ENCODE measurements around the gene CIAO3. TPM values are rescaled to one million over a fixed set of nuclear protein-coding genes. Genes with fewer than 3 reads are reported as not detected.
A peak's percentile ranks its signal among the peaks of the same experiment; 100 is the strongest.

The CIAO3 gene
- total and polyA plus RNA-seq, 10 of the 15 experiments (the other 5 are each of a cell fraction or from before 2014, with no cell fraction given) = 1.4 to 37.5 (median 30.8) TPM

DNA sequence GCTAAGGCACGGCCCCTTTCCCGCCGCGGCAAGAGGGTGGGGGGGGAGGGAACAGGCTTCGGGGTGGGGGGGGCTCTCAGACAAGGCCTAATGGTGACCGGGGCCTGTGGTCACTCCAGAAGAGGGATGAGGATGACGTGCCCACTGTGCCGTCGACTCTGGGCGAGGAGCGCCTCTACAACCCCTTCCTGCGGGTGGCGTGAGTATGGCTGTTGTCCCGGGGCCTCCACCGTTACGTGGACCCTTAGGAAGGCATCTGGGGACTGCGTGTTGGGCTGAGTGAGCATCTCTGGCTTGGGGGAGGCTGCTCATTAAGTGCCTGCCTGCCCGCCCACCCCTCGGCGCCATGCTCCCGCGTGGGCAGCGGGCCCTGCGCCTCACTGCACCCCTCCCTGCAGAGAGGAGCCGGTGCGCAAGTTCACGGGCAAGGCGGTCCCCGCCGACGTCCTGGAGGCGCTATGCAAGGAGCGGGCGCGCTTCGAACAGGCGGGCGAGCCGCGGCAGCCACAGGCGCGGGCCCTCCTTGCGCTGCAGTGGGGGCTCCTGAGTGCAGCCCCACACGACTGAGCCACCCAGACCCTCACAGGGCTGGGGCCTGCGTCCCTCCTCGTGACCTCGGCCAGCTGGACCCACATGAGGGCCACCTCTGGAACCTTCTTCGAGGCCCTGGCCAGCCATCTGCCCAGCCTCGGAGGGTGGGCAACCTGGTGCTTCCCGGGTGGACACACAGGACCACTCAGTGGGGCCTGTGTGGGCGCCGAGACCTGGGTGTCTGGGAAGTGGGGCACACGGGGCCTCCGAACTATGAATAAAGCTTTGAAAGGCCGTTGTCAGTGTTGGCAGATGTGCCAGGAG lies 11.7 kb downstream of the CIAO3 start:
- FAIRE-seq (no peak), ATAC-seq (no peak), DNase-seq (ENCODE audit: low read depth, low spot score) (no peak)
- RAD21 ChIA-PET (ENCODE audit: unreplicated experiment) = interaction anchor here (1.5 kb wide), 1 partner anchor 17 kb away, joined by 4 read pairs; no protein-coding TSS in a partner anchor
- Histone ChIP-seq H3K4me1 (ENCODE audit: control insufficient read depth, insufficient read depth, low read length) (peaks cover 11% of the 10 kb centered on the region), H3K4me3 (no peak overlapping the region), H2AFZ (ENCODE audit: control insufficient read depth, low read depth, low read length) (no peak overlapping the region), H3K4me2 (ENCODE audit: control insufficient read depth, insufficient read depth) (peak overlapping the region; percentile 90; the same call in 1 of the 2 replicates), H3K27me3 (replicated peaks in 1 of 2; ENCODE audit: control insufficient read depth in 2 of 2, insufficient read depth in 2 of 2, low read length in 1 of 2) (no peaks in the 10 kb centered on the region), H3K36me3 (ENCODE audit: control insufficient read depth in 2 of 2, insufficient read depth in 2 of 2, low read length in 1 of 2) (peaks cover 2 to 3% of the 10 kb centered on the region in 2 experiments; a peak in 3 of 4 replicates), H3K27ac (ENCODE audit: control insufficient read depth, insufficient read depth) (no peak overlapping the region), H3K9ac (ENCODE audit: control insufficient read depth, insufficient read depth, low read length) (no peak overlapping the region), H4K20me1 (ENCODE audit: control insufficient read depth, insufficient read depth) (no peaks in the 10 kb centered on the region), H3K79me2 (ENCODE audit: control insufficient read depth, insufficient read depth, low read length) (no peaks in the 10 kb centered on the region; the same call in 1 of the 2 replicates), H3K9me3 (replicated peaks; ENCODE audit: control insufficient read depth, insufficient read depth, low read length) (no peaks in the 10 kb centered on the region)
- POLR2A ChIA-PET = interaction anchor here (1.4 to 6.3 kb wide), 2 partner anchors 8 to 9 kb away, joined by 6 to 60 read pairs; partner anchors contain the start of genes ANTKMT and CIAO3
- WGBS (ENCODE audit: insufficient coverage, insufficient replicate concordance, low lambda C conversion rate, missing lambda C conversion rate) = 69% methylated on average over 51 of the region's 55 CpGs
- TF ChIP-seq MTA2 (IDR thresholded peaks at IDR 0.05; ENCODE audit: low read depth) (no peak), ZNF24 (IDR thresholded peaks at IDR 0.05) (no peak), GABPA (IDR thresholded peaks at IDR 0.05; ENCODE audit: low read depth) (no peak), SMAD5 (IDR thresholded peaks at IDR 0.05; ENCODE audit: low read depth) (no peak), RCOR1 (conservative IDR thresholded peaks at IDR 0.05; ENCODE audit: low read depth, low read length) (no peak), ZNF207 (IDR thresholded peaks at IDR 0.05; ENCODE audit: borderline replicate concordance) (no peak), IRF4 (IDR thresholded peaks at IDR 0.05; ENCODE audit: low read depth, low read length) (no peak), BACH1 (IDR thresholded peaks at IDR 0.05; ENCODE audit: borderline replicate concordance) (no peak), NR2C2 (IDR thresholded peaks at IDR 0.05; ENCODE audit: borderline replicate concordance, control insufficient read depth, insufficient read length, low read depth) (no peak), CREB1 (IDR thresholded peaks at IDR 0.05; ENCODE audit: low read depth) (no peak)
- TF ChIP-seq, protein P1, sequence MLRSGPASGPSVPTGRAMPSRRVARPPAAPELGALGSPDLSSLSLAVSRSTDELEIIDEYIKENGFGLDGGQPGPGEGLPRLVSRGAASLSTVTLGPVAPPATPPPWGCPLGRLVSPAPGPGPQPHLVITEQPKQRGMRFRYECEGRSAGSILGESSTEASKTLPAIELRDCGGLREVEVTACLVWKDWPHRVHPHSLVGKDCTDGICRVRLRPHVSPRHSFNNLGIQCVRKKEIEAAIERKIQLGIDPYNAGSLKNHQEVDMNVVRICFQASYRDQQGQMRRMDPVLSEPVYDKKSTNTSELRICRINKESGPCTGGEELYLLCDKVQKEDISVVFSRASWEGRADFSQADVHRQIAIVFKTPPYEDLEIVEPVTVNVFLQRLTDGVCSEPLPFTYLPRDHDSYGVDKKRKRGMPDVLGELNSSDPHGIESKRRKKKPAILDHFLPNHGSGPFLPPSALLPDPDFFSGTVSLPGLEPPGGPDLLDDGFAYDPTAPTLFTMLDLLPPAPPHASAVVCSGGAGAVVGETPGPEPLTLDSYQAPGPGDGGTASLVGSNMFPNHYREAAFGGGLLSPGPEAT (IDR thresholded peaks at IDR 0.05; ENCODE audit: low read depth) = no peak
- TF ChIP-seq, protein P2, sequence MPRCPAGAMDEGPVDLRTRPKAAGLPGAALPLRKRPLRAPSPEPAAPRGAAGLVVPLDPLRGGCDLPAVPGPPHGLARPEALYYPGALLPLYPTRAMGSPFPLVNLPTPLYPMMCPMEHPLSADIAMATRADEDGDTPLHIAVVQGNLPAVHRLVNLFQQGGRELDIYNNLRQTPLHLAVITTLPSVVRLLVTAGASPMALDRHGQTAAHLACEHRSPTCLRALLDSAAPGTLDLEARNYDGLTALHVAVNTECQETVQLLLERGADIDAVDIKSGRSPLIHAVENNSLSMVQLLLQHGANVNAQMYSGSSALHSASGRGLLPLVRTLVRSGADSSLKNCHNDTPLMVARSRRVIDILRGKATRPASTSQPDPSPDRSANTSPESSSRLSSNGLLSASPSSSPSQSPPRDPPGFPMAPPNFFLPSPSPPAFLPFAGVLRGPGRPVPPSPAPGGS (IDR thresholded peaks at IDR 0.05; ENCODE audit: borderline replicate concordance, insufficient read depth, low read depth, low read length, poor library complexity, severe bottlenecking) = no peak
- TF ChIP-seq, protein P3, sequence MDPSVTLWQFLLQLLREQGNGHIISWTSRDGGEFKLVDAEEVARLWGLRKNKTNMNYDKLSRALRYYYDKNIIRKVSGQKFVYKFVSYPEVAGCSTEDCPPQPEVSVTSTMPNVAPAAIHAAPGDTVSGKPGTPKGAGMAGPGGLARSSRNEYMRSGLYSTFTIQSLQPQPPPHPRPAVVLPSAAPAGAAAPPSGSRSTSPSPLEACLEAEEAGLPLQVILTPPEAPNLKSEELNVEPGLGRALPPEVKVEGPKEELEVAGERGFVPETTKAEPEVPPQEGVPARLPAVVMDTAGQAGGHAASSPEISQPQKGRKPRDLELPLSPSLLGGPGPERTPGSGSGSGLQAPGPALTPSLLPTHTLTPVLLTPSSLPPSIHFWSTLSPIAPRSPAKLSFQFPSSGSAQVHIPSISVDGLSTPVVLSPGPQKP (IDR thresholded peaks at IDR 0.05; ENCODE audit: low read depth, low read length) = no peak
- TSS peak; percentile 61 for BruUV-seq (replicated peaks)
- CTCF ChIA-PET = interaction anchor here (0.7 to 1.4 kb wide), 2 partner anchors 9 to 12 kb away, joined by 4 to 6 read pairs; partner anchors contain the start of gene CIAO3
- intact Hi-C loops (cut with micrococcal nuclease; ENCODE audit: unreplicated experiment) (no loop called here), in situ Hi-C loops (cut with MboI) (no loop called here)
- SMC1A ChIA-PET (ENCODE audit: uncharacterized antibody, unreplicated experiment) = no interaction called here

All from GM12878 (cell line).